Stomach (tissue), 9 donors: ENCODE data around the gene ROBO2. TPM values are rescaled to one million over a fixed set of nuclear protein-coding genes. Genes with fewer than 3 reads are reported as not detected.

Source experiments
- DNase-seq, 2 donors: peaks; one replicate each; pipeline versions ENCODE4 v3.0.0 to v3.0.0-alpha.2; 2013 to 2019
- H3K27ac ChIP-seq, 5 donors: fragments of 200-600 bp in 4 of 5; sonication (generic) in 4 of 5; one replicate each; pipeline ENCODE4 v1.5.1; 2013 to 2019; ENCODE audit warnings: mild to moderate bottlenecking in 1 of 5, moderate library complexity in 1 of 5
- H3K27me3 ChIP-seq, 3 donors: fragments of 200-600 bp; sonication (generic); one replicate each; pipeline ENCODE4 v1.5.1; 2017 to 2019; ENCODE audit warnings: mixed run types in 1 of 3
- H3K36me3 ChIP-seq, 4 donors: fragments of 200-600 bp; sonication (generic); 1 replicate in 3 of 4; 2 replicates in 1 of 4; pipeline ENCODE4 v1.5.1; 2016 to 2019
- H3K4me1 ChIP-seq, 4 donors: fragments of 200-600 bp; sonication (generic); one replicate each; pipeline ENCODE4 v1.5.1; 2016 to 2019
- H3K4me3 ChIP-seq, 4 donors: fragments of 200-600 bp; sonication (generic) in 3 of 4; one replicate each; pipeline ENCODE4 v1.5.1; 2016 to 2019; ENCODE audit warnings: mild to moderate bottlenecking in 1 of 4
- H3K9me3 ChIP-seq, 4 donors: fragments of 200-600 bp; sonication (generic); one replicate each; pipeline ENCODE4 v1.5.1; 2016 to 2019
- EP300 ChIP-seq: sonication (generic); formaldehyde crosslinking; IDR thresholded peaks from one replicate; pipeline ENCODE4 v1.6.1; 2017; ENCODE audit warnings: antibody characterized with exemption
- POLR2A ChIP-seq, 4 donors: fragments of 450-650 bp; IDR thresholded peaks; one replicate each; pipeline ENCODE4 v1.6.1; 2016; ENCODE audit warnings: antibody characterized with exemption in 4 of 4, control low read depth in 2 of 4, mild to moderate bottlenecking in 1 of 4, moderate library complexity in 1 of 4
- POLR2AphosphoS5 ChIP-seq, 3 donors: sonication (generic); formaldehyde crosslinking; IDR thresholded peaks; one replicate each; pipeline ENCODE4 v1.6.1; 2016; ENCODE audit warnings: antibody characterized with exemption in 3 of 3
- WGBS, 5 donors: extraction: QIAGEN DNeasy Blood & Tissue Kit in 3 of 5; methylation state at CpG; one replicate each; pipeline versions ENCODE4 v1.1.5 to v1.1.7; 2013 to 2018; 5-methylcytosine and 5-hydroxymethylcytosine counted together
- intact Hi-C: fragments of 100-400 bp; cut with DNase I; formaldehyde crosslinking; loops from one replicate; pipeline ENCODE4 v1.15.1; 2023; ENCODE audit warnings: low total_unique reads
- polyA plus RNA-seq, 3 donors: library from polyadenylated mRNA; stranded (reverse); fragments of 200-250 nt; gene quantifications; one replicate each; pipeline ENCODE4 v1.2.3, GENCODE V29; 2013
- small RNA-seq, 4 donors: library from RNA; depleted of rRNA; stranded (forward); fragments of <200 nt; gene quantifications; one replicate each; pipeline ENCODE3, GENCODE V24; 2016
- total RNA-seq, 5 donors: library from RNA; depleted of rRNA; stranded (reverse); fragments of >200 nt; gene quantifications; one replicate each; pipeline versions ENCODE4 v1.1.0 to v1.2.3, GENCODE V29; 2014 to 2016
- TF ChIP-seq, protein P1 (sequence below), 7 experiments: fragments of 450-650 bp in 4 of 7; fragments of 200-600 bp in 3 of 7; sonication (generic) in 3 of 7; IDR thresholded peaks; one replicate each; pipeline ENCODE4 v1.5.1; 2016 to 2019; ENCODE audit warnings: antibody characterized with exemption in 7 of 7, control low read depth in 2 of 7, mild to moderate bottlenecking in 1 of 7
- donor health status: healthy with polysubstance abuse.
- donor health status: Bipolar disorder and iron deficiency.
- donor health status: healthy.

Gene ROBO2
- total and polyA plus RNA-seq, 8 donors: 0.25 to 11.4 (median 0.45) TPM; not detected in 2

GRCh38 chr3:77687545-77687944 lies 647.6 kb downstream of the ROBO2 start:
- Histone ChIP-seq H3K27ac (no peak overlapping the region), H3K9me3 (peaks cover 0 to 10% (median under 1%) of the 10 kb centered on the region in 4 donors), H3K27me3 (no peaks in the 10 kb centered on the region), H3K4me1 (no peaks in the 10 kb centered on the region), H3K4me3 (no peak overlapping the region), H3K36me3 (no peaks in the 10 kb centered on the region)
- DNase-seq: no peak
- TF ChIP-seq EP300: no peak
- TF ChIP-seq POLR2A (IDR thresholded peaks at IDR 0.05): no peak
- TF ChIP-seq POLR2AphosphoS5 (IDR thresholded peaks at IDR 0.05): no peak
- TF ChIP-seq, protein P1, sequence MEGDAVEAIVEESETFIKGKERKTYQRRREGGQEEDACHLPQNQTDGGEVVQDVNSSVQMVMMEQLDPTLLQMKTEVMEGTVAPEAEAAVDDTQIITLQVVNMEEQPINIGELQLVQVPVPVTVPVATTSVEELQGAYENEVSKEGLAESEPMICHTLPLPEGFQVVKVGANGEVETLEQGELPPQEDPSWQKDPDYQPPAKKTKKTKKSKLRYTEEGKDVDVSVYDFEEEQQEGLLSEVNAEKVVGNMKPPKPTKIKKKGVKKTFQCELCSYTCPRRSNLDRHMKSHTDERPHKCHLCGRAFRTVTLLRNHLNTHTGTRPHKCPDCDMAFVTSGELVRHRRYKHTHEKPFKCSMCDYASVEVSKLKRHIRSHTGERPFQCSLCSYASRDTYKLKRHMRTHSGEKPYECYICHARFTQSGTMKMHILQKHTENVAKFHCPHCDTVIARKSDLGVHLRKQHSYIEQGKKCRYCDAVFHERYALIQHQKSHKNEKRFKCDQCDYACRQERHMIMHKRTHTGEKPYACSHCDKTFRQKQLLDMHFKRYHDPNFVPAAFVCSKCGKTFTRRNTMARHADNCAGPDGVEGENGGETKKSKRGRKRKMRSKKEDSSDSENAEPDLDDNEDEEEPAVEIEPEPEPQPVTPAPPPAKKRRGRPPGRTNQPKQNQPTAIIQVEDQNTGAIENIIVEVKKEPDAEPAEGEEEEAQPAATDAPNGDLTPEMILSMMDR (IDR thresholded peaks at IDR 0.05): no peak
- 53 to 67% (median 58%) methylated on average over 3 of the region's 3 CpGs for WGBS, 5 donors
- intact Hi-C loops: no loop called here

DNA sequence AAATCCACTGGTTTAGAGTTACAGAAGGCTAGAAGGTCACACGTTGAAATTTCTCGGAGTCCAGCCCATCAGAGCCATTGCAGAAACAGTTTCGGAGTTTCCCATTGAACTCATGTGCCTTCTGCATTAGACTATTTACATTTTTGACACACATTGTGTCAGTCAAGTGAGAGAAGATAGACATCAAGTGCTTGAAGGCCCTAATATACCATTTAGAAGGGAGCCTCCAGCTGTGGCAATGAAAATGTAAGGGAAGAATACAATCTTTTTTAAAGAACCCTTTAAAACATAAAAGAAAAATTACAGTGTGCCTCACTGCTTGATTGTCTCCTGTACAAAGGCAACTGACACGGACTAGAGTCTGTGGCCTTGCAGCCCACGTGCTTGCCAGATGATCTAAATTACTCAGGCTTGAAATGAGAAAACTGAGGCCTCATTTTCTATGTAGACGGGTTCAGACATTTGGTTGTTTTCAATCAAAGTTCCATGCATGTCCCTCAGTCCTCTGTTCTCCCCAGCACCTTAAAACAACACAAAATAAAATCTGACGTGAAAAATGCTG lies 650.5 kb downstream of the ROBO2 start:
- intact Hi-C loops: no loop called here

GRCh38 chr3:77693147-77693546 lies 653.2 kb downstream of the ROBO2 start:
- H3K4me3 ChIP-seq: no peak overlapping the region
- TF ChIP-seq POLR2A (IDR thresholded peaks at IDR 0.05): no peak
- no peak for TF ChIP-seq POLR2AphosphoS5 (IDR thresholded peaks at IDR 0.05)
- TF ChIP-seq EP300: no peak
- TF ChIP-seq, protein P1 (IDR thresholded peaks at IDR 0.05): no peak
- WGBS, 5 donors: 64 to 76% (median 74%) methylated on average over 2 of the region's 2 CpGs
- intact Hi-C loops: no loop called here
- H3K27ac ChIP-seq: no peak overlapping the region
- no peaks in the 10 kb centered on the region for H3K27me3 ChIP-seq
- H3K9me3 ChIP-seq: no peaks in the 10 kb centered on the region
- H3K4me1 ChIP-seq: no peaks in the 10 kb centered on the region
- DNase-seq: no peak
- H3K36me3 ChIP-seq: no peaks in the 10 kb centered on the region

More for the DNA sequence above, 650.5 kb downstream of the ROBO2 start:
- Histone ChIP-seq H3K9me3 (no peaks in the 10 kb centered on the region), H3K4me3 (no peak overlapping the region), H3K27me3 (no peaks in the 10 kb centered on the region), H3K4me1 (no peaks in the 10 kb centered on the region), H3K36me3 (no peaks in the 10 kb centered on the region), H3K27ac (no peak overlapping the region)
- no peak for TF ChIP-seq POLR2A (IDR thresholded peaks at IDR 0.05)
- no peak for TF ChIP-seq POLR2AphosphoS5 (IDR thresholded peaks at IDR 0.05)
- TF ChIP-seq EP300: no peak
- TF ChIP-seq, protein P1 (IDR thresholded peaks at IDR 0.05): no peak
- 80 to 86% (median 83%) methylated on average over 7 of the region's 7 CpGs for WGBS, 5 donors
- no peak for DNase-seq

- Histone ChIP-seq H3K4me3 (no peak overlapping the region), H3K9me3 (no peaks in the 10 kb centered on the region), H3K4me1 (no peaks in the 10 kb centered on the region), H3K27ac (no peak overlapping the region), H3K36me3 (no peaks in the 10 kb centered on the region), H3K27me3 (peaks cover 0 to 6% (median 0%) of the 10 kb centered on the region in 3 donors)
- intact Hi-C loops: no loop called here
- TF ChIP-seq, protein P1 (IDR thresholded peaks at IDR 0.05): no peak
- TF ChIP-seq POLR2AphosphoS5 (IDR thresholded peaks at IDR 0.05): no peak
- no peak for TF ChIP-seq POLR2A (IDR thresholded peaks at IDR 0.05)
- no peak for TF ChIP-seq EP300
- no peak for DNase-seq
- 58 to 75% (median 64%) methylated on average over 3 of the region's 3 CpGs for WGBS, 5 donors
Observed at GRCh38 chr3:77699125-77699691, 659.3 kb downstream of the ROBO2 start.

Small RNAs within 50 kb of the gene (small RNA-seq; reads per million reads assigned to genes)
- 0 to 0.07 (median 0) reads per million in 4 donors for gene RNU6-386P
